HG03439 (cell line): Measurements from ENCODE around the gene EVI2A.
"Not testable (repeated sequence)": the region's sequence is repeated elsewhere in the genome, so short reads cannot be mapped to it uniquely, and the experiment has no call there.

Source experiments
- ATAC-seq: cut with Tn5 transposase; IDR thresholded peaks from one replicate; pipeline ENCODE4 v1.9.1; 2021; ENCODE audit warnings: mild to moderate bottlenecking, moderate library complexity; ENCODE audit not compliant: unreplicated experiment

The EVI2A gene

GRCh38 chr17:31313982-31314781, 7.2 kb downstream of the EVI2A start, which contains the start of gene EVI2B:
EVI2B (minus strand) TSS chr17:31314054; CDS start chr17:31305609, 8,445 bp downstream.
- peak; percentile 38 for ATAC-seq

GRCh38 chr17:31312223-31312622, 9.2 kb downstream of the EVI2A start:
- not testable (repeated sequence) for ATAC-seq

DNA sequence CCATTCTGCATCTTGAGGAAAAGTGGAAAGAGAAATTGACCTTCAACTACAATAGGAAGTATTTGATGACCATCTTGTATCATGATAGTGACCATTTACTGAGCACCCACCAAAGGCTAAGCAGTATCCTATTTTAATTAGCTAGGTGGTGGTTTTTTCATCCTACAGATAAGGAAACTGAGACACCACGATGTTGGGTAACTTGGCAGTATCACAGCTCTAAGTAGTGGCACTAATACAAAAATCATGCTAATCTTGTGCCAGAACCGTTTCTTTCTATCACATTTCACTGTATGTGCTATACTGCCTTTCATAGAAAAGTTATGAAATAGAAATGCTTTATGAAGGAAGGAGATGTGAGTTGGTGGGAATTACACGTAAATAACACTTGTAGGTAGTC, 9.9 kb downstream of the EVI2A start:
- no peak for ATAC-seq

- ATAC-seq, result no peak
These were observed 10.5 kb downstream of the EVI2A start for GRCh38 chr17:31310886-31311285.

DNA sequence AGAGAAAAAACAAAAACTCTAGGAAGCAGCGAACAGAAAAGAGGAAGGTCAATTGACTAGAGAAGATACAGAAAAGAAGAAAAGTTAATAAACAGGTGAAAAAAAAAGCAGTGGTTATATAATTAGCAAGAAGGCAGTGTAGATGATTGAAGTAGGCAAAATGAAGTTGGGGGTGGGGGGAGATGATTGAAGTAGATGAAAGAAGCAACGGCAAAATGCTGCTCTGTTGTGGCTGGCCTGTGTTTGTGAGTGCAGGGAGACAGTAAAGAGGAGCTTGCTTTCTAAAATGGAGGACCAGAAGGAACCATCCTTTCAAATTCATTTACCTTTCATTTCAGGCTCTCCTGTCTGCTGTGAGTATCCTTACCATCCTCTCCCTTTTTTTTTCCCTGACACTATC, 11.2 kb downstream of the EVI2A start:
- no peak for ATAC-seq

DNA sequence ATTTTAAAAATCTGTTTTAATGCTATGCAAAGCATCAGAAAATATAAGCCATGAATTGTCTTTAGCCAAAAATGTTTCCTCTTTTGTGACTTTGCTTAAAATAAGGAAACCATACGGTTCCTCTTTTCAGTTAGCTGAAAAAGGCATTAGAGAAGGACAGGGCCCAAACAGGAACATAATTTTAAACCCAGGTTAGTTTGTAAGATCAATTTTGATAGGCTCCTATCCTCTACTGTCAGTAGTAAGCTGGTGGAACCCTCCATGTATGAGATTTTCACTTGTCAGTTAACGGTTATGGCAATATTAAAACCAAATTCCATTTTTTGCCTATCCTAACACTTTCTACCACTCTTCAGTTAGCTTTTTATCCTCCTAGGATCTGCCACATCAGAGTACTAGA, 11.9 kb downstream of the EVI2A start:
- no peak for ATAC-seq

- no peak for ATAC-seq
These were observed 12.8 kb downstream of the EVI2A start for GRCh38 chr17:31308372-31309334.

DNA sequence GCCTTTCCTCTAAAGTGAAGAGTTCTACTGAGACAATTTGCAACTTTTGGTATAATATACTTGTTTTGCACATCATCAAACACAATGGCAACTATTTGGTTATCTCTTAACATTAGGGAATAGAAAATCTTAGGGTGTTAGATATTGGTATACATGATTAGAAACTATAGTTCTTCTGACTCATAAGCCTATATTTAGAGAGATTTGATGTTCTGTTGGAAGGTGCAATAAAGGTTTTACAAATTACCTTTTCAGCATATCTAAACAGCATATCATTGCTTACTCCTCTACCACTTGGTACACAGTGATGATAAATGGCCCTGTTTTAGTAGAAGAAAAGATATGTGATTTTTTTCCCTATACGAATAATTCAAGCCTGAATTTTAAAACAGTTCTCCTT, 13.8 kb downstream of the EVI2A start:
- no peak for ATAC-seq

DNA sequence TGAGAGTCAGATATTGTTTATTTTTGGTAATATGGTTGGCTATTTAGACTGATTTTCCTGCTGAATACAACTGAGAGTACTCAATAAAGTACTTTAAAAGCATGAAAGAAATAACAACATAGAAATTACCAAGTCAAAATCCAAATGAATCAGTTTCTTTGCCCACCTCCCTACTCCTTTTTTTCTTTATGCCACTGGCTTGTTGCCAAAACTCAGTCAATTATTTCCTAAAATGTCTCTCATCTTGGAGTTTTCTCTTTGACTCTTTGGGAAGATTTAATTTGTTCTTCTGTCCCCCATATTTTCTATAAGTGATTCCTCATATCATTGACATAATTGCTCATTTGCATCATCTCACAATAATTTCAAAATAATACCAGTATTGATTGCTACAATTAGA, 21.8 kb downstream of the EVI2A start:
- ATAC-seq, result no peak

DNA sequence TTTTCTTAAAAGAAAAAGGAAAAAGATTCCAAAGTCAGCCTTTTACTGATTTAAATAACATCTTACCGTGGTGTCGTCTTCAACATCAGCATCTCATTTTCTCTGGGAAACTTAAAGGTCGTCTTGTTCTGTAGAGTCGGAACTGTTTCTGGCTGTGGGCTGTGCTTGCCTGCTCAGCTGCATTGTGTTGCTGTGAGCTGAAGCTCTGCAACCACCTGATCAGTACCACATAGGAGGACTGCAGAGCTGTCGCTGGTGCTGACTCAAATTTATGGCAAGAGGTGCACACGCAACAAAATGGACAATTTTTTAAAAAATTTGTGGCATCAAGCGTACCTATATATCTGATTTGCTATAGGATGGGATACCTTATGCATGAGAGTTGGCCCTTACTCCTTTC, 24.3 kb downstream of the EVI2A start, which contains the start of gene OMG:
Gene OMG (minus strand): TSS at position 150 of the 400 bp plus-strand sequence. CDS start 908 bp downstream, outside the sequence.
- no peak for ATAC-seq

DNA sequence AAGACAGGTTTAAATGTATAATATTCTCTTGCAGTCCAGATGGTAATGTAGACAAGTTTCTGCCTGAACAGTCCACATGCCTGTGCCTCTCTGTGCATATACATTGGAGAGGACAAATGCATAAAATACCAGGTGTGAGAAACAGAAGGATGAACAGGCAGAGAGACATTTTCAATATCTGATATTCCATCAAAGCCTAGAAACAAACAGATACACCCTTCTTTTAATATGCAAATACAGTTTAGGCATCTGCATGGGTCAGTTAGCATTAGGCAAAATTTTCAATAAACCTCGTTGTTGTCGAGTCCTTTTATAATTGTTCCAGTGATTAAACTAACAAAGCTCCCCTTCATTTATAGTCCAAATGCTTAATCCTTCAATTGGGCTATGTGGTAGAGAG, 25.3 kb downstream of the EVI2A start:
- ATAC-seq, result no peak

- ATAC-seq, result no peak
These were observed 25.9 kb downstream of the EVI2A start for GRCh38 chr17:31295489-31295871.

DNA sequence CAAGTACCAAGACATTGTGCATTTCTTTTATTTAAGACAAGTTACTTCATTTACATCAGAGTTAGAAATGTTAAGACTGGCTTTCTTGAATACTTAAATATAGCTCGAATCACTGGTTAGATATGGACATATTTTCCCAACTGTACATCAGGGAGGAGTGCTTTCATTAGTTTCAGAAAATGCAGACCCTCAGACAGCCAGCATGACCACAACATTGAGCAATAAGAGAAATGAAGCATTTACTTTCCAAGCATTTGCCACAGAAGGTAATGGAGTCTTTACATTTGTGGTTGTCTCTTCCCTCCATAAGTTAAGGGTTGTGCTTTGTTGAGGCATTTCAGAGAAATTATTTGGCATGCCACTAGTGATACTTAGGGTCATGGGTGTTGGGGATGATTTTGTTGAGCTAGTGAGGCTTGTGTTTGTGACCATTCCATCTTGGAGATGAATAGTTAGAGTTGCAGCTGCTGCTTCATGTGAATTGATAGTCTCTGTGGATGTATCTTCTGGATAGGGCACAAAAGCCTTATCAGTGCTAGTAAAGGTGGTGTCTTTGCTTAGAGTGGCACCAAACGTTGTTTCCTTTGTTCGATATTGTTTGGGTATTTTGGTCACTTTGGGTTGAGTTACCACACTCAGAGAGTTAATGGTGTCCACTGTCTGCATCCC, 26.5 kb downstream of the EVI2A start:
- no peak for ATAC-seq

GRCh38 chr17:31294231-31294630, 27.2 kb downstream of the EVI2A start:
- ATAC-seq, result no peak

DNA sequence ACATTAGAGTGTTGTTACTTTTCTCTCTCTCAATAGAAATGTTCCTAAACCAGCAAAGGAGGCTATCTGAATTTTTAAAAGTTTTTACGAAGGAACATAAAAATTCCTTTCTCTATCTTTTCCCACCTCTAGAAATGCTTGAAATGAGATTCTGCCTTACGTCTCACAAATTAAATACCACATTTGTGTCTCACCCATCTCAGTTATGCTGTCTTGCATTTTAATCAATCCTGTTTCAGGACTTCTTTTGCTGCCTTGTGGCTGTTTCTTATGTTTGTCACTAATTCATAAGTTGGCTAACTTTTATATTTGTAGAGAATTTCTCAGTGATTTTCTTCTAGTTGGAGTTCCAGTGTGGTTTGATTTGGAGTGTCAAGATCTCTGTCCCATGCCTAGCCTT, 27.8 kb downstream of the EVI2A start:
- no peak for ATAC-seq

DNA sequence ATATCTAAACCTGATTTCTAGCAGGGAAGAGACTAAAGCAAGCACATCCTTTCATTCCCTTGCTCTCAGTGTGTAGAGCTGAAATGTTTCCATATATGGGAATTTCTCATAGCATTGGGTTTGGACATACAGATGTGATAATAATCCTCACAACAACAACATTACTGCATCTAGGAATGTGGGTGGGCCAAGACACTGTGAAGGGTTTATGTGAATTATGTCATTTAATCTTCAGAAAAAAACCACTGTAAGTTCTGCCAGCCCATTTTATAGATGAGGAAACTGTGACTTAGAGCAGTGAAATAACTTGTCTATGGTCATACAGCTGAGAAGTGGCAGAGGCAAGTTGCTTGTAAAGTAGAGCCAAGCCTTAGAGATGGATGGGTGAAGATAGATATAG, 29.6 kb downstream of the EVI2A start:
- no peak for ATAC-seq

GRCh38 chr17:31289790-31290189, 31.6 kb downstream of the EVI2A start:
- ATAC-seq, result no peak

GRCh38 chr17:31287932-31288331, 33.5 kb downstream of the EVI2A start:
- ATAC-seq, result not testable (repeated sequence)

- ATAC-seq, result no peak
These were observed 34.8 kb downstream of the EVI2A start for GRCh38 chr17:31286587-31286986.

- no peak for ATAC-seq
These were observed 37.6 kb downstream of the EVI2A start for GRCh38 chr17:31283841-31284240.

DNA sequence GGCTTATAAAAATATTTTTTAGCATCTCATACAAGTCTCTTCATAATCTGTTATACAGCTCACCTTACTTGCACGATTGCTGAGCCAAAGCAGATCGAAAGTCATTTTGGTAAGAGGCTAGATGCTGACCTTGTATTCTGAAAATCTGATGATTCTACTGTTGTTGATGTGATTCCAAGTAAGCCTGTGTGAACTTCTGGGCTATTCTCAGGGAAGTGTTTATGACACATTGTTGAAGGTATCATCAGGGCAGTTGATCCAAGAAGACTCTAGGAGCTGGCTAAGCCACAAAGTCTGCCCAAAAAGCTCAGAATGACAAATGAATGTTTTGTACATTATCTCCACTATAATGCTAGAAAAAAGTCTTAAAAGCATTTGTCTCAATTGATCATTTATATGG, 40.4 kb downstream of the EVI2A start:
- no peak for ATAC-seq
